ENCODE data around the gene SCUBE1.

The SCUBE1 gene

DNA sequence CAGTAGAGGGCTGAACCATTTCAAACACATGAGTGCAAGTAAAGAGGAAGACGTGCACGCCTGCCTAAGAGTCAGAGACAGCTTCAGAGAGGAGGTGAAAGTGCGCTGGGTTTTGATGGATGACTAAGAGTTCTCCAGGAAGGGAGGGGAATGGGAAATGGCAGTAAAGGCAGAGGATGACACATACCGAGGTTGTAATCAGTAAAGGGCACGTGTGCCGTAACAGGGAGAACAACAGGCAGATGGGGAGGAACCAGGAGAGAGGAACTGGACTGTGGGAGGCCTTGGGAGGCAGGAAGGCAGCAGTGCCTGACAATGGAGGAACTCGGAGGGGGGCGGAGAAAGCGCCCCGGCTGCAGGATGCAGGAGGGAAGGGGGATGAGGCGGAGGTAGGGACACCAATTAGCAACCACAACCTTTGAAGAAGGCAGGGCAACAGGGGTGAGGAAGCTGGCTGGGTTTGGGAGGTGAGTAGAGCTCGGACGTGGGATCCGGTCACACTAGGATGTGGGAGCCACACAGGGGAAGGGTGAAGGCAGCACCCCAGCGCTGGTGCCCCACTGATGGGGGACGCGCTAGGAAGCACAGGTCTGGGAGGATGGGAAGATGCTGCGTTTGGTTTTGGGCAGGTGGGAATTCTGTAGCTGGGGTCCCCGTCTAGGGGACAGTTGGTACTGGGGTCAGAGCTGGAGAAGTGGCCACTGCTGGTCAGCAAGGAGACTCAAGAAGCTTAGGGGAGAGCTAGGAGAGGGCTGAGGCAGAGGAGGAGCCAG, 67.4 kb downstream of the SCUBE1 start:
- no peak overlapping the region for H2AFZ ChIP-seq
- H3K79me2 ChIP-seq: no peaks in the 10 kb centered on the region
- H3K27ac ChIP-seq: no peak overlapping the region
- H3K4me2 ChIP-seq (ENCODE audit: low read length): no peak overlapping the region
- H3K4me3 ChIP-seq (ENCODE audit: low read depth, low read length): no peak overlapping the region
- H3K27me3 ChIP-seq (ENCODE audit: control insufficient read depth, insufficient read depth, low read length): no peaks in the 10 kb centered on the region
- H3K9me3 ChIP-seq (ENCODE audit: control insufficient read depth, low read length): no peaks in the 10 kb centered on the region
- no peaks in the 10 kb centered on the region for H3K36me3 ChIP-seq (ENCODE audit: control insufficient read depth, insufficient read depth, low read length)
- H3K4me1 ChIP-seq: no peaks in the 10 kb centered on the region
- TF ChIP-seq, protein P1, sequence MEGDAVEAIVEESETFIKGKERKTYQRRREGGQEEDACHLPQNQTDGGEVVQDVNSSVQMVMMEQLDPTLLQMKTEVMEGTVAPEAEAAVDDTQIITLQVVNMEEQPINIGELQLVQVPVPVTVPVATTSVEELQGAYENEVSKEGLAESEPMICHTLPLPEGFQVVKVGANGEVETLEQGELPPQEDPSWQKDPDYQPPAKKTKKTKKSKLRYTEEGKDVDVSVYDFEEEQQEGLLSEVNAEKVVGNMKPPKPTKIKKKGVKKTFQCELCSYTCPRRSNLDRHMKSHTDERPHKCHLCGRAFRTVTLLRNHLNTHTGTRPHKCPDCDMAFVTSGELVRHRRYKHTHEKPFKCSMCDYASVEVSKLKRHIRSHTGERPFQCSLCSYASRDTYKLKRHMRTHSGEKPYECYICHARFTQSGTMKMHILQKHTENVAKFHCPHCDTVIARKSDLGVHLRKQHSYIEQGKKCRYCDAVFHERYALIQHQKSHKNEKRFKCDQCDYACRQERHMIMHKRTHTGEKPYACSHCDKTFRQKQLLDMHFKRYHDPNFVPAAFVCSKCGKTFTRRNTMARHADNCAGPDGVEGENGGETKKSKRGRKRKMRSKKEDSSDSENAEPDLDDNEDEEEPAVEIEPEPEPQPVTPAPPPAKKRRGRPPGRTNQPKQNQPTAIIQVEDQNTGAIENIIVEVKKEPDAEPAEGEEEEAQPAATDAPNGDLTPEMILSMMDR (IDR thresholded peaks at IDR 0.05): no peak
- H3K9ac ChIP-seq: no peak overlapping the region

- H3K79me2 ChIP-seq: no peaks in the 10 kb centered on the region
- H3K9me3 ChIP-seq (ENCODE audit: control insufficient read depth, low read length): no peaks in the 10 kb centered on the region
- H3K36me3 ChIP-seq (ENCODE audit: control insufficient read depth, insufficient read depth, low read length): no peaks in the 10 kb centered on the region
- H3K9ac ChIP-seq: no peak overlapping the region
- no peaks in the 10 kb centered on the region for H3K27me3 ChIP-seq (ENCODE audit: control insufficient read depth, insufficient read depth, low read length)
- no peak overlapping the region for H3K4me2 ChIP-seq (ENCODE audit: low read length)
- no peak overlapping the region for H3K27ac ChIP-seq
- no peak overlapping the region for H2AFZ ChIP-seq
- TF ChIP-seq, protein P1 (IDR thresholded peaks at IDR 0.05): no peak
- no peak overlapping the region for H3K4me3 ChIP-seq (ENCODE audit: low read depth, low read length)
- H3K4me1 ChIP-seq: no peaks in the 10 kb centered on the region
These were observed 68.5 kb downstream of the SCUBE1 start for GRCh38 chr22:43274595-43275240.

- Histone ChIP-seq H2AFZ (no peak overlapping the region), H3K36me3 (ENCODE audit: control insufficient read depth, insufficient read depth, low read length) (no peaks in the 10 kb centered on the region), H3K4me3 (ENCODE audit: low read depth, low read length) (no peak overlapping the region), H3K79me2 (no peaks in the 10 kb centered on the region), H3K9ac (no peak overlapping the region), H3K9me3 (ENCODE audit: control insufficient read depth, low read length) (no peaks in the 10 kb centered on the region), H3K27ac (no peak overlapping the region), H3K27me3 (ENCODE audit: control insufficient read depth, insufficient read depth, low read length) (no peaks in the 10 kb centered on the region), H3K4me2 (ENCODE audit: low read length) (no peak overlapping the region), H3K4me1 (no peaks in the 10 kb centered on the region)
- TF ChIP-seq, protein P1 (IDR thresholded peaks at IDR 0.05): peak; percentile 54
These were observed 69.2 kb downstream of the SCUBE1 start for GRCh38 chr22:43273902-43274484.

- Histone ChIP-seq H3K4me2 (ENCODE audit: low read length) (no peak overlapping the region), H3K9me3 (ENCODE audit: control insufficient read depth, low read length) (no peaks in the 10 kb centered on the region), H3K36me3 (ENCODE audit: control insufficient read depth, insufficient read depth, low read length) (no peaks in the 10 kb centered on the region), H3K27me3 (ENCODE audit: control insufficient read depth, insufficient read depth, low read length) (no peaks in the 10 kb centered on the region), H3K4me1 (no peaks in the 10 kb centered on the region), H3K9ac (no peak overlapping the region), H3K27ac (no peak overlapping the region), H2AFZ (no peak overlapping the region), H3K79me2 (no peaks in the 10 kb centered on the region), H3K4me3 (ENCODE audit: low read depth, low read length) (no peak overlapping the region)
- TF ChIP-seq, protein P1 (IDR thresholded peaks at IDR 0.05): no peak
These were observed 70.3 kb downstream of the SCUBE1 start for GRCh38 chr22:43272869-43273318.
